HG03558 (cell line): ENCODE results near the gene NEMP1.

Experiments
- ATAC-seq: cut with Tn5 transposase; IDR thresholded peaks from one replicate; pipeline ENCODE4 v1.9.1; 2021; ENCODE audit warnings: moderate number of reproducible peaks; ENCODE audit not compliant: unreplicated experiment; ENCODE audit errors: extremely low read depth

Gene NEMP1

GRCh38 chr12:57109207-57110103 lies 30.9 kb upstream of the NEMP1 start:
- no peak for ATAC-seq

GRCh38 chr12:57107456-57108155 lies 29.0 kb upstream of the NEMP1 start:
- no peak for ATAC-seq

GRCh38 chr12:57106021-57106708 lies 27.6 kb upstream of the NEMP1 start:
- no peak for ATAC-seq

- ATAC-seq = no peak
These were observed 26.6 kb upstream of the NEMP1 start for GRCh38 chr12:57105011-57105753.

GRCh38 chr12:57104292-57104910 lies 25.8 kb upstream of the NEMP1 start:
- no peak for ATAC-seq

GRCh38 chr12:57103856-57104255 lies 25.3 kb upstream of the NEMP1 start:
- ATAC-seq = no peak

- ATAC-seq = no peak
These were observed 23.5 kb upstream of the NEMP1 start for GRCh38 chr12:57101892-57102695.

GRCh38 chr12:57099766-57100165 lies 21.2 kb upstream of the NEMP1 start:
- ATAC-seq = no peak

GRCh38 chr12:57099047-57099714 lies 20.6 kb upstream of the NEMP1 start:
- ATAC-seq = no peak

- ATAC-seq = no peak
These were observed 20.0 kb upstream of the NEMP1 start for GRCh38 chr12:57098546-57098945.

- ATAC-seq = no peak
These were observed 18.9 kb upstream of the NEMP1 start for GRCh38 chr12:57097554-57097835.

GRCh38 chr12:57096748-57097553 lies 18.4 kb upstream of the NEMP1 start:
- ATAC-seq = no peak

GRCh38 chr12:57096099-57096572 lies 17.5 kb upstream of the NEMP1 start:
- no peak for ATAC-seq

- no peak for ATAC-seq
These were observed 16.8 kb upstream of the NEMP1 start for GRCh38 chr12:57095440-57095839.

GRCh38 chr12:57094208-57095160 lies 15.9 kb upstream of the NEMP1 start:
- no peak for ATAC-seq

- no peak for ATAC-seq
These were observed 15.0 kb upstream of the NEMP1 start for GRCh38 chr12:57093415-57094207.
